ELF-1 (cell line): ENCODE measurements around the gene GOLGA6A.
A peak's percentile ranks its signal among the peaks of the same experiment; 100 is the strongest.

Experiments
- DNase-seq: peaks from one replicate; pipeline ENCODE4 v3.0.0-alpha.2; 2016; ENCODE audit warnings: low read depth, low spot score

GOLGA6A gene

GRCh38 chr15:74036271-74037170 is 45.8 kb downstream of the GOLGA6A start:
- peak; percentile 81 for DNase-seq

GRCh38 chr15:74035121-74036017 is 47.0 kb downstream of the GOLGA6A start:
- DNase-seq = no peak

GRCh38 chr15:74034206-74034755 is 48.1 kb downstream of the GOLGA6A start:
- no peak for DNase-seq

GRCh38 chr15:74032606-74033561 is 49.5 kb downstream of the GOLGA6A start:
- DNase-seq = no peak

GRCh38 chr15:74032046-74032445 is 50.3 kb downstream of the GOLGA6A start:
- DNase-seq = no peak

DNA sequence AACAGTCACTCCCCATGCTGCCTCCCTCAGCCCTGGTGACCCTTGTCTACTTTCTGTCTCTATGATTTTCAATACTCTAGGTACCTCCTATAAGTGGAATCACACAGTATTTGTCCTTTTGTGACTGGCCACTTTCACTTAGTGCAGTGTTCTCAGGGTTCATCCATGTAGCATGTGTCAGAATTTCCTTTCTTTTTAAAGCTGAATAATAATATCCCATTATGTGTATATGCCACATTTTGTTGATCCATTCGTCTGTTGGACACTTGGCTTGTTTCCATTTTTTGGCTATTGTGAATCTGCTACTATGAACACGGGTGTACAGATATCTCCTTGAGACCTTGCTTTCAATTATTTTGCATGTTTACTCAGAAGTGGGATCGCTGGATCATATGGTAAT is 53.7 kb downstream of the GOLGA6A start:
- DNase-seq = no peak

DNA sequence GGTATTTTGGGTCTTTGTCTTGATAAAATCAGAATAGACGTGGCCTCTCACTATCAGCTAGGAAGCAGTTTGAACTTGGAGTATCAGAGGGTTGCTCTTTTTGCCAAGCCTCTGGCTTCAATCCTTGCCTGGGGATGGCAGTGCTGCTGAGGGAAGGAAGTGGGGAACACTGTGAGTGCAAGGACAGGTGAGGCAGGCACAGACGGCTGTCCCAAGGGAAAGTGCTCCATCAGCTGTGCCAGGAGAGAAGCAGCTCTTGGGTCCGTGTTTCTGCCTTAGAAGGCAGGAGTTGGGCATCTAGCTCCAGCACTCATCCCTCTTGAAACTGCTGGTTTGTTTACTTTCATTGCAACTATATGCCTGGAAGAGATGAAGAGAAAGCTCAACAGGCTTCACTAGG is 54.7 kb downstream of the GOLGA6A start:
- DNase-seq = no peak

DNA sequence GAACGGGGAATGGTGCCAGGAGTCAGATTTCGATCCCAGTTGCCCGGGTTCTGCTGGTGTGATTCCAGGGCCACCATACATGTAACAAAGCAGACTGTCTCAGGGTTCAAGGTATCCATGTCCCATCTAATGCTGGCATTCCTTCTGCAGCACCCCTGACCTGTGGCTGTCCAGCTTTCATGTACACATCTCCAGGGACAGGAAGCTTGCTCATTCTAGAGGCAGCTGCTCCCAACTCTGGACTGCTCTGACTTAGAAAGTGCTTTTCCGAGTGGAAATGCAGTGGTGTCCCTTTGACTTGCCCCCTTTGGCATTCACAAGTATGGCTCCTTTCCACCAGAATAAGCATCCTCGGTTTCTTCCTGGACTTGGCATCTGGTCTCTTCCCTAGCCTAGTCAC is 56.9 kb downstream of the GOLGA6A start:
- no peak for DNase-seq

- no peak for DNase-seq
These were observed 57.7 kb downstream of the GOLGA6A start for GRCh38 chr15:74024687-74025086.

- no peak for DNase-seq
These were observed 59.5 kb downstream of the GOLGA6A start for GRCh38 chr15:74022706-74023470.
